ENCODE data around the gene CCDC85A. TPM values are rescaled to one million over a fixed set of nuclear protein-coding genes. Genes with fewer than 3 reads are reported as not detected.

Gene CCDC85A
- polyA plus RNA-seq, 1 donor: 6.1 TPM

DNA sequence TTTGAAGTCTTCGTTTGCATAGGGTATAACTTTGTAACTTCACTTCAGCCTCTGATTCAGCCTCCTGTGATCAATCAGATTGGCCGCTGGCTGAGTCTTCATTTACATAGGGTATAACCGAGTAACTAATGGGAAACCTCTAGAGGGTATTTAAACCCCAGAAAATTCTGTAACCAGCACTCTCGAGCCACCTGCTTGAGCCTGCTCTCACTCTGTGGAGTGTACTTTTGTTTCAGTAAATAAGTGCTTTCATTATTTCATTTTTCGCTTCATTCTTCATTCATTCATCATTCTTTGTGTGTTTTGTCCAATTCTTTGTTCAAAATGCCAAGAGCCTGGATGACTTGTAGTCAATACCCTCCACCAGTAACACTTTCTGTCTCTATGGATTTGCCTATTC lies 56.4 kb downstream of the CCDC85A start:
- no peak for DNase-seq

DNA sequence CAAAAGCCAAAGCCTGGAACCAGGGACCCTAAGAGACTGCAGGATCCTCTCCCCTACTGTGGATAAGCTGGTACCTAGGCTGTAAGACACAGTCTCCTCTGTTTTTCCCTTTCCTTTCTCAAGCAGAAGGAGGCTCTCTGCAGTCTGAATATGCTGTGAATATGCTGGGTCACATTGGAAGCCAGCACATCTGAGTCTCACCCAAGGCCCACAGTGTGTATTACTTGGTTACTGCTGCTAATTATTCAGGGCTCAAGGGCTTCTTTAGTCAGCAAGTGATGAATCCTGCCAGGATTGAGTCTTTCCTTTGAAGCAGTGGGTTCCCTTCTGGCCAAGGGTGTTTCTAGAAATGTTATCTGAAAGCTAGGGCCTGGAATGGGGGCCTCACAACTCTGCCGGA lies 60.7 kb downstream of the CCDC85A start:
- DNase-seq: no peak

DNA sequence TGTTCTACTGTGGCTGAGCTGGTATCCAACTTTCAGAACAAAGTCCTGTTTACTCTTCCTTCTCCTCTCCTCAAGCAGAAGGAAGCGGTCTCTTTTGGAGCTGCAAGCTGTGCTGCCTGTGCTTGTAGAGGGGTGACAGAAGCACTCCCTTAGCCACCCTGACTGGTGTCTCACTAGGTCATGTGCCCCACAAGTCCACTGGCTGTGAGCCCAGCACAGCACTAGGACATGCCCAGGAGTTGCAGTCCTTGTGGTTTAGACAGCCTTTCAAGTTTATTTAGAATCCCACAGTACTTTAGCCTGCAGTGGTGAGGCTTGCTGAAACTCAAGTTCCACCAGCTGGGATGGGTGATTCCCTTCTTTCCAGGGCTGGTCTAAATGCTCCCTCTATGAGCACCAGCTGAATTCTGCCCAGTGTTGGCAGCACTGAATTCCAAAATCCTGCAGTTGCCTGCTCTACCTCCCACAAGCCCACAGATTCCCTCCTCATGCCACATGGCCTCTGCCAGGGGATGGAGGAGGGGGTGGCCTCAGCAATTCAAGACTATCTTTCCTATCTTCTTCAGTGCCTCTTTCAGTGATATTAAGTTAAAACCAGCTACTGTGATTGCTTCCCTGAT lies 61.2 kb downstream of the CCDC85A start:
- no peak for DNase-seq

DNA sequence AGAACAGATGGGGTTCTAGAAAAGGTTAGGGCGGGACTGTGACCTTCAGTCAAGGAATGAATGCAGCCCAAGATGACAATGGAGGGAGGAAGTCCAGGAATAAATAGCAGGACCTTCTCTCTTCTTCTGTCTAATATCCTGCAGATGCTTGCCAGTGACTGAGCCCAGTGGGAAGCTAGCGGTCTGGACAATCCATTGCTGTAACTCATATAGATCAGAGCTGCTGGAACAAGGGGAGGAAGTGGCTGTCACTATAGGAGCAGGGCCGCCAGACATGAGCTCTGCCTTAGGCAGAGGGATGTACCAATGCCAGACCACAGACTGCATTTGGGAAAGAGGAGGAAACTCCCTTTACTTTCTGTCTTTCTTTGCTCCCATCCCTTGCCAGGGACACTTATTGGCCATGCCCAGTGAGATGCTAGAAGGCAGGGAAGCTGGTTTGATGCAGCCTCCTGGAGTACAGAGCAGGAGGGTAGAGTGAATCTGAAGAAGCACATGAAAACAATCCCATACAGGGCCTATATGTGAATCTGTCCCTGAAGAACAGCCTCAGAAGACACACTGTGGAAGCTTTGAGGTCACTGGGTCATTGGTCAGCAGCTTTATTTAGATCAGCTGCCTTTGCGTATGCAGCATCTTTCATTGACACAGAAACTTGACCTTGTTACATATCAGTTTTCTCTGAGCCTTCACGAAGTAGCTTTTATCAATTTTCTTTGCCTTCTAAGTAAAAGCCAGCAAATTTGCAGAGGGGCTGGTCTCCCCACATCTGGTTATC lies 65.4 kb downstream of the CCDC85A start:
- no peak for DNase-seq

DNA sequence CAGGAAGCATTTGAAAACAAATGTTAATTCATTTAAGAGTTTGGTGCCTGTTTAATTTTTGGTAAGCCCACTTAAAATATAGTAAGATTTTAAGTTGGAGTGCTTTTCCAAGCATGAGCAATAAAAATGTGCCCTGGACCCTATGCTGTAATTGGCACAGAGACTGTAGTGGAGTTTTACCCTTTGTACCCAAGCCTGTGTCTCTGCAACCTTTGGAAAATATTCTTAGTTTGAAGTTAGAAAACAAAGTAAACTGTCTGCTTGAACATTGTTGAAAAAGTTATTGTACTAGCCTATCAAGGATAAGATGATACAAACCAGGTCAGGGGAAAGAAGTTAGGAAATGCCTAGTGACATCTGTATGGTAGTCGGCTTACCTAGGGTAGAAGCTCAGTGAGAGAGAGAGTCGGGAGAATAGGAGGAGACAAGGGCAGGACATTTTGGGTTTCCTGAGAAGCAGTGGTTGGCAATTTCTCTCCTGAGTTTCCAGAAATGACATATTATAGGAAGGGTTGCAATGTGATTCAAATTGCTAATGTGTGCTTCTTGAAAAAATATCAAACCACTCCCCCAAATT lies 66.5 kb downstream of the CCDC85A start:
- DNase-seq: no peak

DNA sequence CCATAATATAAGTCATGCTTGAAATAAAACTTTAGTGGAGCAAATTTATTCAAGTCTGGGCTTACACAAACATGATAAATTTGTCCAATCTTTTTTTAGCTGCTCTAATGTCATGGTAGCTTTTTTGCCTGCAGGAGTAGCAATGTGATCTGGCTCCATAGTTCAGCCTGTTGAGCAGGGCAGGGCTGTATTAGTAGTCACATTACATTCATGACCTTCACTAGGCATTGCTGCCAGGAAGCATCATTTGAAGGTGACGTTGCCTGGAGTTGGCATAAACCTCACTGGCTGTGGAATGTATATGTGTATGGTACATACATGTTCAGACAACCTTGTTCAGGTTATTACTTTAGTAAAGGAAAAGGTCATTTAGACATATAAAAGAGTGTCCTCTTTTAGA lies 76.6 kb downstream of the CCDC85A start:
- DNase-seq: no peak

DNA sequence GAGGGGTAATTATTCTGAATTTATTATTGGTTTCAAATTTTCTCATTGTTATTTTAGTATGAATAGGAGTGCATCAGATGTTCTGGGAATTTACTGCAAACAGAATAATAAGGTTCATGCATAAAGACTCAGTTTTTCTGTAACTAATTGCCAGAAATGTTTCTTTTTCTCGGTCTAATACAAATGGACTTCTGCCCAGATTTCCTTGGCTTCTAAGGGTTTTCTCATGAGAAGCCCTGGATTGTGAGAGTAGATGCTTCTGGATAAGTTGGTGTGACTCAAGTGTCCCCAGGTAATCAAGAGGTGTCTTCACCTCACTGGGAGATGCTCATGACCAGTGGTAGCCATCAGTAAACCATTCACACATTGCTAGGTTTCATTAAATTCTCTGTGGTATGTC lies 78.5 kb downstream of the CCDC85A start:
- no peak for DNase-seq

DNA sequence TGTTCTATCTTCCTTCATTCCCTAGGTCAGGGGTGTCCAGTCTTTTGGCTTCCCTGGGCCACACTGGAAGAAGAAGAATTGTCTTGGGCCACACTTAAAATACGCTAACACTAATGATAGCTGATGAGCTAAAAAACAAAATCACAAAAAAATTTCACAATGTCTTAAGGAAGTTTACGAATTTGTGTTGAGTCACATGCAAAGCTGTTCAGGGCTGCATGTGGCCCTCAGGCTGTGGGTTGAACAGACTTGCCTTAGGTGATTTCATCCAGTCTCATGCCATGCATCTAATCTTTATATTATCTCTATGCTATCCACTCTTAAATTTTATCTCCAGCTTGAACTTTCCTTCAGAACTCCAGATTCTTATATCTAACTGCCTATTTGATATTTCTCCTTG lies 80.1 kb downstream of the CCDC85A start:
- DNase-seq: no peak

DNA sequence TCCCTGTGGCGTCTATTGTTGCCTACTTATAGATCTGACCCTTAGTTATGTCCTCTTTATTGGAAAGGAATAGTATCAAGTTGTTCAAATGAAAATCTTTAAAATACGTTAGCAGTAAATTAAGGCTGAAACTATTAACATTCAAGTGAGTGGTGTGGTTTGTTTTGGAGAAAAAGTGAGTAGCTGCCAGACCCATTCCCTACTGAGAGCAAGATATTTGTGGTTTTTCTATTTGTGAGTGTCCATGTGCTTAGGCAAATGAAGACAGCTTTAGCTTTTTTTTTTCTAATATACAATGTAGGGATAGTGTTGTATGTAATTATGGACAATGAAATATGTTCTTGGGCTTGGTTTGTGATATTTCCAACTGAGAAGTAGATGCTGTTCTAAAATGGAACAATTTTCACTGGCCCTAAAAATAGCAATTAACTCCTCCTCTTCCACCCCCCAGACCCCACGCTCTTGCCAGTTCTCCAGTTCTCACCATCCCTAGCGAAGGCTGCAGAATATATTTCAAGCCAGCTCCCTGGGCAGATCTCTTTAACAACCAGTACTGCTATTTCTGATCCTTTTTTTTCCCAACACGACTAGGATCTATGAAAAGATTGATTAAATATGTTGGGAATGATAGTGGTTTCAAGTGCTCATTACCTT lies 83.1 kb downstream of the CCDC85A start:
- DNase-seq: no peak

DNA sequence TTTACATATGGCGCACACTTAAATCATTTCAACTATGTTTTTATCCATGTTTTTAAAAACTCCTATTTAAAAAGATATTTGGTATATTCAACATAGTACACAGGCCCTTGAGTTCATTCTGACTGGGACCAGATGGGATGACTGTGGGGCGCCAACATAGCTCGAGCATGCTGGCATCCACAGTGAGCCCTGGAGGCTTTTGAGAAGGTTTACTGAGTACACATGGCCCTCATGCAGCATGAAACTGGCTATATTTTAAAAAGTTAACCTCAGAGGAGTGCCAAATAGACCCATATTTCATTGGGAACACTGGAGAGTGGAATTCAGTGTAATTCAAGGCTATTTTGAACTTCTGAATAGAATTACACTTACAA lies 83.6 kb downstream of the CCDC85A start:
- no peak for DNase-seq

DNA sequence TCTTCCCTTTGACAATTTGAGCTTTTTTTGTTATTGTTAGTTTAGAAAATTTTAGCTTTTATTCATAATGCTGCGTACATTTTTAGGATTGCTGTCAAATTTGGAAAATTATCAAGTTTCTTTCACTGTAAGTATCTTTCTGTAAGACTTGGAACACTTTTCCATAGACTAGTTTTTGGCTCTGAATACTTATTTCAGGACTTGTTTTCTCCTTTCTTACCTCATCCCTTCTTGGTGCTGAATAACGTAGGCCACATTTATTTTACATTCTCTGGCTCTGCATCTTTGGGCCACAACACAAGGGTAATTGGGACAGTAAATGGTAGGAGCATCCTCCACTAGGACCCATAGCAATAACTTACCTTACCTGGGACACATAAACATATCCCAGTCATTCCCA lies 85.1 kb downstream of the CCDC85A start:
- no peak for DNase-seq

DNA sequence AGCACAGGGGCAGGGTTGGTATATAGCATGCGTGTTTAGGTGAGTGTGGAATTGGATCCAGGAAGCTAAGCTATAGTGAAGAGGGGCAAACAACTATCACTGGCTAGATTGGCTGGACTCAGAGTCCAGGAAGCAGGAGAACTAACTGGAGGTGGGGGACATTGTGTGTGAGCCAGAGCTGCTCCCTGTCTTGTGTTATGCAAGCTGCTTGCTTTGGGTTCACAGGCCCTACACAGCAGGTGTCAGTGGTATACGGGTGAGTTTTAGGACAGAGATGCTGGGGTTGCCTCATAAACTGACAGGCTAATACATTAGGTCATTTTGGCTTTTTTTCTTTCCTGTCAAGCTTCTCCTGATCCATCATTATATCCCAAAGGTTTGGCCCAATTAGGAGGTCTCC lies 87.5 kb downstream of the CCDC85A start:
- DNase-seq: no peak

DNA sequence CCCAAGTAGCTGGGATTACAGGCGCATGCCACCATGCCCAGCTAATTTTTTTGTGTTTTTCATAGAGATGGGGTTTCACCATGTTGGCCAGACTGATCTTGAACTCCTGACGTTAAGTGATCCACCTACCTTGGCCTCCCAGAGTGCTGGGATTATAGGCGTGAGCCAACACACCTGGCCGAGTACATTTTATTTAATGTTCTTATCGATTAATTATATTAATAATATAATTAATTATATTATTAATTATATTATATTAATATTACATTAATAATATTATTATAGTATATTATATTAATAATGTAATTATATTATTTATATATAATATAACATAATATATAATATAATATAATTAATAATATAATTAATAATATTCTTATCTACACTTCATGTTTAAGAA lies 101.4 kb downstream of the CCDC85A start:
- no peak for DNase-seq

DNA sequence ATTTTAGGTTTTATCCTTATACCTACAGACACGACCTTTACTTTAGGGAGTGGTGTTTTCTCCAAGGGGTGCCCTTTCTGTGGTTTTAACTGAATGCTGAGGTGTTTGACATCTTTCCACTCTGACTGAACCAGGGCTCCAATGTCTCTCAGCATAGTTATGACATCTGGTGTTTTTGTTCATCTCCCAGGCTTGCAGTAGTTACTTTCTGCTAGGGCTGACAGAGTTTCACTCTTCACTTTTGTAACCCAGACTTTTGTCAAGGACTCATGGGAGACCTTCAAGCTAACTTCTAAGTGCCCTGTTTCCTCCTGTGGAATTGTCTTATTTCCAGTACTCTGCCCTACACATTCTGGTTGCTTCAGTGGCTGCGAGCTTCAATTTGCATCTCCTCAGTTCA lies 103.1 kb downstream of the CCDC85A start:
- no peak for DNase-seq

DNA sequence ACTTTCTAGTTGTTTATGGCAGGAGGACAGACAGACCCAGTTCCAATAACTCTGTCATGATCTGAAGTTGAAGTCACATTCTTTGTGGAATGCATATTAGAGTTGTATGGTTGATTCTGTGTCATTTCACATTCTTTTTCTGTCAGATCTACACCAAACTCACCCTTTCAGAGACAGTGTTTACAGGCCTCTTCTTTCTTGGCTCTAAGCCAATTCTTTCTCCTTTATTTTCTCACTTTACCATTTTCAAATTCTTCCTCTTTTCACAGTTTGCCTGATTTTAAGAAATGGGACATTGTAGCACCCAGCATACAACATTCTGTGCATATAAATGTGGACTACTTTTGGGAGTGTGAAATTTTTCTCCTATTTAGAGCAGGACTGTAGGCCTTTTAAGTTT lies 103.7 kb downstream of the CCDC85A start:
- no peak for DNase-seq

DNA sequence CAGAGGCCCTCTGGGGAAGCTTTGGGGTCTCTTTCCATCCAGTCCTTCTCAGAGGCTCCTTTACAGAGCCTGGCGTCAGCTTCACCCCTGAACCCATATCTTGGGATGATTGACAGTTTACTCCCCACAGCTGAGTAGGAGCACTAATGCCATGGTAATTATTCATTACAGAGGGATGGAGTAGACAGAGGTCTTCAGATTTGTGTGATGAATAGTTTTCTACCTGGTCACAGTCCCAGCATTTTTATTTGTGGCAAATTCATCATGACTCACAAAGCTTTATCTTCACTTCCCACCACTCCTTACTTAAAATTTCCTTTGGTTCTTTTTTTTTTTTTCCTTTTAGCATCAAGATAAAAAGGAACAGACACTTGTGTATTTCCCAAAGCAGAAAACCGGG lies 104.2 kb downstream of the CCDC85A start:
- DNase-seq: no peak

DNA sequence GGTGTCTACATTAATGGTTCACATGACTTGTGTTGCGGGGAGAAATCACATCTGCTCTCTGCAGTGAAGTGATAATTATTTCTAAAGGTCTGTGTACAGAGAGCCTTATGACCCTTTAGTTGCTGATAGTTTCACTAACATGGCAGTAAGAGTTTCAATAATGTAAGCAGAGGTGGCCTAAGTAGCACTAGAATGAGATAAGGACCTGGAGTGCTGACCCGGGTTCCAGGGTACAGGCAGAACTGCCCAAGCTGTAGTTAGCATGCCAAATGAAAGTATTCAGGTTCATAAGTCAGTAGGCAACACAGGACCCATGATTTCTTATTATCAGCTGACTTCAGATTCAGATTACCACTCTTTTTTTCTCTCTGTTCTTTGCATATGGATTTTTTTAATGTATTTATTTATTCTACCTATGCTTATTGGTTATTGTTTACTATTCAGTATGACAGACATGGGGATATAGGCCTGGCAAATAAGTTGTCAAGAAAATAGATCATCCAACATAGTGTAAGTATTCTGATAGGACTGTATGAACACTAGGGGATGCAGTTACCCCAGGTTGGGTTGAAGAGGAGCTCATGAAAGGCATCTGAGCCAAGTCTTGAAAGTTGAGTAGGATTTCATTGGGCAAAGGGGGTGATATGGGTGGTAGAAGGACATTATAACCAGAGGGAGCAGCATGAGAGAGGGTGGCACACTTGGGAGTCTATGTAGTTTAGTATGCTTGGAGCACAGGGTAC lies 105.2 kb downstream of the CCDC85A start:
- no peak for DNase-seq

DNA sequence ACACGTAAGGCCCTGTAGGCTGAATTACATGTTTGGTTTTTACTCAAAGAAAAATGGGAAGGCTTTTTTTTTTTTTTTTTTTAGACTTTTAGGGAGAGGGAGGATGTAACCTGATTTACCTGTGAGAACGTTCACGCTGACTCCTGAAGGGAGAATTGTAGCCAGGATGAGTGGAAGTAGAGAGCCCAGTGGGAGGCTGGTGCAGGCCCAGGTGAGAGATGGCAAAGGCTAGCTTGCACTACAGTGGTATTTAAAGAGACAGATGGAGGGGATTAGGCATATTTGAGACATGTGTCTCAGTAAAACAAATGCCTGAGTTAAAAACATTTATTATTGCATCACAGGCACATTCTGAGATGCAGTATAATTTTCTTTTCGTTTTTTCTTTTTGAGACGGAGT lies 107.9 kb downstream of the CCDC85A start:
- DNase-seq: no peak

DNA sequence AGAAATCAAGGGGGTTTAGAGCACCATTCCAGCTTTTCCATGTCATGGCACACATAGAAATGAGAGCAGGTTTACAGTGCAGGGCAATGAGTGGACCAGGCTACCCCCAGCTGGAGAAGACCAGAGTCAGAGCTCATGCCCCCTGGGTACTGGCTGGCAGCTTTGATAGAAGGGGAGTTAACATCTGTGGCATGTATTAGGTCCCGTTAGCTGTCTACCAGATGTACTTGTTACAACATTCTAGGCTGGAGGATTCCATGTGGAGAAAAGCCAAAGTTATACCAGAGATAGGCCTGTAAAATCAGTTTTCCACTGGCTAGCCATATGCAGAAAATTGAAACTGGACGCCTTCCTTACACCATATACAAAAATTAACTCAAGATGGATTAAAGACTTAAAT lies 109.2 kb downstream of the CCDC85A start:
- no peak for DNase-seq

DNA sequence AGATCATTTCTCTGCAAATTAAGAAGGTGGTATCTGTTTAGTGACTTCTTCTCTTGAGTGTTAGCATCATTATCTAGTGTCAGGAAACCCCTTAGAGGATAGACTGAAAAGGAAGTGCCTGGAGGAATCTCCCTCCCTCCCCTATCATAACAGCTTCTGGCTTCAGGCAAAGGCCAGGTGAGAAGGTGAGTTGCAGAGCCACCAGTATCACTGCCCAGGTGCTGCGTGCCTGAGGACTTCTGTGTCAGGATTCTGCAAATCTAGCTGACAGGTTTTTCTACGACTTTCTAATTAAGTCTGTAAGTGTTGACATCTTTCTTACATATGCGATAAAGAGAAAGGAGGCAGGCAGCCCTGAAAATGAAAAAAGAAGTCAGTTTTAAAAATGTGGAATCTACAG lies 111.9 kb downstream of the CCDC85A start:
- no peak for DNase-seq

DNA sequence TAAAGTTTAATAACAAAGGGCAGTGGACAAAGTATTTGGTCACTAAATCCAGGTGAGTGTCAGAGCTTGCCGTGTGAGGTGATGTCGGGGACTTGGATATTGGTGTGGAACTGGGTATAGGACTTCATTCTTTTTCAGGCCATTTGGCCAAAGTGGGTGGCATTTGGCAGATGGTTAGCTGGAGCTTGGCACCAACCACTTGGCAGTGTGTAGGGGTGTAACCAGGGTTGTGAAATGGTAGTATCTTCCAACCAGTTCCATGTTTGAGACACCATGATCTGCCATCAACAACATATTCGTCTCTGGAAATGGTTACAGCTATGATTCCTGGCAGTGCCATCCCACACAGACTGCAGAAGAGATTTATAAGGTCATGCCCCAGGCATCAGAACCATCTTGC lies 113.9 kb downstream of the CCDC85A start:
- DNase-seq: no peak

DNA sequence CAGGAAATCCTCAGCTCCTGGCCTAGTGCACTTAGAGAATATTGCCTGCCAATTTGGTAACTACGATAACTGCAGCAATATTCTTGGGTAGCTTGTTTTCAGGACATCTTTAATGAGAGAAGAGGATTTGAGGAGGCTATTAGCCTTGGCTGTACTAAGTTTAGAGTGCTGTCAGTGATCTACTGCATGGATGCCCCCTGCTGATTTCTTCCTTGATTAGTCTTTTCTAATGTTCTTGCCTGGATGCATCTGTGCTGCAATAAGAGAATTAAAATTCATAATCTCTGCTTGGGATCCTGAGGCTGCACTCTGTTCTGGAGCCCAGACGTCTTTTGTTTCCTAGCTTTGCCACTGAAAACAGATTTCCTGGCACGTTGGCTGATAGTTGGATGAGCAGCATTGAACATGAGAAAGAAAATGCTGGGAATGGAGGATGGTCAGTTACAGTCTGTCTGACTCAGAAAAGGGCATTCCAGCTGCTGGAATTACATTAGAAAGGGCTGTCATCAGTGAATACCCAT lies 115.4 kb downstream of the CCDC85A start:
- DNase-seq: peak; percentile 21

Measured in hindlimb muscle (tissue), 1 donor.